ENCODE data around the gene SPATA32.

The SPATA32 gene

GRCh38 chr17:45244725-45245656 lies 16.9 kb downstream of the SPATA32 start:
- FAIRE-seq: no peak

- no peak for FAIRE-seq
Observed at GRCh38 chr17:45243750-45244149, 18.1 kb downstream of the SPATA32 start.

DNA sequence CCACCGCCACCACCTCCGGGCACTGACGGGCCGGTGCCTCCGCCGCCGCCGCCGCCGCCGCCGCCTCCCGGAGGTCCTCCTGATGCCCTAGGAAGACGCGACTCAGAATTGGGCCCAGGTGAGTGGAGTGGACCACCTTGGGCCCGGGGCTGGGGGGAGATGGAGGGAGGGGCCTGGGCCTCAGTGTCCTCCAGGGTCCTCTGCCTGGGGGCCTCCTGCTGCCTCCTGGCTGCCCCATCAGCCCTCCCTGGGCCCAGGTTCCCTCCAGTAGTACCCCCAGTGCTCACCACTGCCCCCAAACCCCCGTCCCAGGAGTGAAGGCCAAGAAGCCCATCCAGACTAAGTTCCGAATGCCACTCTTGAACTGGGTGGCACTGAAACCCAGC lies 19.9 kb downstream of the SPATA32 start:
- no peak for FAIRE-seq

GRCh38 chr17:45241328-45242028 lies 20.4 kb downstream of the SPATA32 start:
- FAIRE-seq: no peak

- FAIRE-seq: no peak
Observed at GRCh38 chr17:45240905-45241327, 21.0 kb downstream of the SPATA32 start.

GRCh38 chr17:45238155-45238774 lies 23.6 kb downstream of the SPATA32 start:
- FAIRE-seq: no peak

DNA sequence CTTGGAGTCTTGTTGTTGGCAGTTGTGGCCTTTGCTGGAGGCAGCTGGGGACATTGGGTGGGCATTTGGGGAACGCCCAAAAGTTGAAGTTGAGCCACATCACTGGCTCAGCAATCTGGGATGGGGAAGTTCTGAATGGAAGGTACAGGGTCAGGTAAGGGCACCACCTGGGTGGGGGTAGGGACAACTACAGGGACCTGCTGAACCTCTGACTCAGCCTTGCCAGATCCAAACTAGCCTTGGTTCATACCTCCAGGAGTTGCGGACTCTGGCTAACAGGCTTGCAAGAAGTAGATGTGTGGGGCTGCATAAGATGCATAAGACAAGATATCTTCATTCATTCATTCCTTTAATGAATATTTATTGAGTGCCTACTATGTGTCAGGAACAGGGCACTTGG lies 24.2 kb downstream of the SPATA32 start:
- FAIRE-seq: no peak

GRCh38 chr17:45236282-45236606 lies 25.6 kb downstream of the SPATA32 start:
- no peak for FAIRE-seq

DNA sequence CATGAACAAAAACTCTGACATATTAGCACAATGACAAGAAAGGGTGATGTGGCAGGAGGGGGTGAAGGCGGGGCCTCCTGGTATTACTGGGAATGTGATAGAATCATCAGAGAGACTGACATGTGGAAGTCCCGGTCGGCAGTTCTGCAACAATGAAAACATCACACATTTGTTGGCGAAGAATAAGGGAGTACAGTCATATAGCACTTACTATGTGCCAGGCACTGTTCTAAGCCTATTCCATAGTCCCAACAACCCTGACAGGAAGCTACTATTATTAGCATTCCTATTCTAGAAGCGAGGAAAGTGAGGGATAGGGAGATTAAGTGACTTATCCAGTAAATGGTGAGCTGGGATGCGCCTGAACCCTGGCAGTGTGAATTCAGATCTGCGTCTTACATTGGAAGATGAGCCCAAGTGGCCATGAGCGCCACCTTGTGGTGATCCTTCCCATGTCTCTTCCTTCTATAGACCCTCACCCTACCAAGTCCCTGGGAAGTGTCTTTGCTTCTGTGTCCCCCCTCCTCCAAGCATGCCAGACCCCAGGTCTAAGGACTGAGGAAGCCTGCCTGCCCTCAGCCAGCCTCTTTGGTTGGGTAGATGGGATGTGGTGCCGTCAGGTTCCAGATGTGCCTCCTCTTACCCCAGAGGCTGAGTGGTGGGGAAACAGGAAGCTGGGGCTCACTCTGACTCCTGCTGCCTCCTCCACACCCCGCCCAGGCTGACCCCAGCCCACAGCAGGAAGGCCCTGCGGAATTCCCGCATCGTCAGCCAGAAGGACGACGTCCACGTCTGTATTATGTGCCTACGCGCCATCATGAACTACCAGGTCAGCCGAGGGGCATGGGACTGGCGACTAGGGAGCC lies 26.2 kb downstream of the SPATA32 start:
- FAIRE-seq: no peak

DNA sequence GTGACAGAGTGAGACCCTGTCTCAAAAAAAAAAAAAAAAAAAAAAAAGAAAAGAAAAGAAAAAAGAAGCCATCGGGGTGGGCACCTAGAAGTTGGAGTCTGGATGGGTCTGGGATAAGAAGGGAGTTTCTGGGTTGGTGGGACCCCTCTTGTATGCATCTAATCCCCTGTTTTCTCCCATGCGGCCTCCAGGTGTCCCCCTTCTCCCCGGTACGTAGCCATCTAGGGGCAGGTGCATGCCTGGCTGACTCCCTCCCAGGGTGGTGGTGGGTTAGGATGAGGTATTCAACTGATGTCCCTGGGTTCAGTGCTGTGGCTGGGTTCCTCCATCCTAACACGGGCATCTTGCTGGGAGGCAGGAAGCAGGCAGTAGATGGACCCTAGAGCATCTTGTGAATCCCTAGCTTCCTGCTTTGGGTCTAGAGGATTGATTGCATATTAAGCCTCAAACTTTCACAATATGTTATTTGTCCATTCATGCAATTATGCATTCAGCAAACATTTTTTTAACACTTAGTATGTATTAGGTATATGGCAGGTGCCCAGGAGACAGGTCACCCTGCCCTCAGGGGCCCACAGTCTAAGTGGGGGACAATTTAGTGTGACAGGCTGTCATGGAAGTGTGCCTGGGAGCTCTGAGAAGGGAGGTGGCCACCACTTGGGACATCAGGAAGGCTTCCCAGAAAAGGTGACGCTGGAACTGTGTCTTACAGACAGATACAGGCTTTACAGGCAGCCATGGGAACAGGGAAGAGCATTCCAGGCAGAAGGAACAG lies 27.1 kb downstream of the SPATA32 start:
- no peak for FAIRE-seq

GRCh38 chr17:45233423-45233924 lies 28.4 kb downstream of the SPATA32 start:
- no peak for FAIRE-seq

DNA sequence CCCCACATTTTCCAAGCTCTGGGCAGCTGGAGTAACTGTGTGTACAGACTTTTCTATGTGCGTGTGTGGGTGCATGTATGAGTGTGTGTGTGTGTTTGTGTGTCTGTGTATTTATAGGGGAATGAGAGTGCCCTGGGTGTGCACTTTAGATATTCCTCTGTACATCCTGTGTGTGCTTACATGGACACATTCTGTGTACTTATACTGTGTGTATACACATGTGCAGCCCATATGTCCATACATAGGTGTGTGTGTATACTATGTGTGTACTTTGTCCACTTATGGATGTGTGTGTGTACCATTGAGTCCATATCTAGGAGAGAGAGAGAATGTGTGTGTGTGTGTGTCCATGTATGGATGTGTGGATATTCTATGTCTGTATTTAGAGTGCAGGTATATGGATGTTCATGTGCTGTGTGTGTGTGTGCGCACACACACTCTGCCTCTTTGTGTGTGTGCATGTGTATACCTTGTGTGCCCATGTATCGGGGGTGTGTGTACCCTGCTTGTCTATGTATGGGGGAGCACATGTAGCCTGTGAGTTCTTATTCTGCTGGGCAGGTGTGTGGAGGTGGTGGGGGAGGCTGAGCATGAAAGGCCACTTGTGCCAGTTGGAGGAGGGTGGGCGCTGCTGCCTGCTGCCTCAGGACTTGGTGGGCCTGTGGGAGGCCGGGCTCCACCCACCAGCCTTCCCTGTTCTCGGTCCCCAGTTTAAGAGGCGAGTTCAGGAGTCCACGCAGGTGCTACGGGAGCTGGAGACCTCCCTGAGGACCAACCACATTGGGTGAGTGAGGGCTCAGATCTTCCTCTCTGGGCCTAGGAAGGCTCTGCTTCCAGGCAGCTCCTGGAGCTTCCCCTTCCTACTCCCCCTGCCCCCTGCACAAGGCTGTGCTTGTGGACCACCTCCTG lies 29.1 kb downstream of the SPATA32 start:
- no peak for FAIRE-seq

DNA sequence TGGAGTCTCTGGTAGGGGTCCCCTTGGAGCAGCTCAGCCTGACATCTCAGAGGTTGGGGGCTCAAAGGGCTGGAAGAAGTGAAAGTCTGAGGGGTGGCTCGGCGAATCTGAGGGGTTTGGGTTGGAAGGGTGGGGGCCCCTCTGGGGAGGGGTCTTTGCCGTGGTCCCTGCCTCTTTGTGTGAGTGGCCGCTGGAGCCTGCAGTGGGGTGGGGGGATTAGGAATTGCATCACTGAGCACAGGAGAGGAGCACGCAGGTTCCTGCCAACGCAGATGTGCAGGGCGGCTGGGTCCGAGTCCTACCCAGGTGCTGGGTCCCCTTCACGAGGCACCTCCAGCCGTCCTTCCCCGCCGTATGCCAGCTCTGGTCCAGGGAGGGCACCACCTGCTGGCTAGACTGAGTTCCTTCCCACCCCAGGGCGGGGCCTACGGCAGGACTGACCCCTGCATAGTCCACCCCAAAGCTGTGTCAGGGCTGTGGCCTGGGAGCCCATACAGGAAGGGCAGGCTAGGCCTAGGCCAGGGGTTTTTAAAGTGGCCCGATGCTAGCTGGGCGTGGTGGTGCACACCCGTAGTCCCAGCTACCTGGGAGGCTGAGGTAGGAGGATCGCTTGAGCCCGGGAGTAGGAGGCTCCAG lies 30.3 kb downstream of the SPATA32 start:
- FAIRE-seq: no peak

DNA sequence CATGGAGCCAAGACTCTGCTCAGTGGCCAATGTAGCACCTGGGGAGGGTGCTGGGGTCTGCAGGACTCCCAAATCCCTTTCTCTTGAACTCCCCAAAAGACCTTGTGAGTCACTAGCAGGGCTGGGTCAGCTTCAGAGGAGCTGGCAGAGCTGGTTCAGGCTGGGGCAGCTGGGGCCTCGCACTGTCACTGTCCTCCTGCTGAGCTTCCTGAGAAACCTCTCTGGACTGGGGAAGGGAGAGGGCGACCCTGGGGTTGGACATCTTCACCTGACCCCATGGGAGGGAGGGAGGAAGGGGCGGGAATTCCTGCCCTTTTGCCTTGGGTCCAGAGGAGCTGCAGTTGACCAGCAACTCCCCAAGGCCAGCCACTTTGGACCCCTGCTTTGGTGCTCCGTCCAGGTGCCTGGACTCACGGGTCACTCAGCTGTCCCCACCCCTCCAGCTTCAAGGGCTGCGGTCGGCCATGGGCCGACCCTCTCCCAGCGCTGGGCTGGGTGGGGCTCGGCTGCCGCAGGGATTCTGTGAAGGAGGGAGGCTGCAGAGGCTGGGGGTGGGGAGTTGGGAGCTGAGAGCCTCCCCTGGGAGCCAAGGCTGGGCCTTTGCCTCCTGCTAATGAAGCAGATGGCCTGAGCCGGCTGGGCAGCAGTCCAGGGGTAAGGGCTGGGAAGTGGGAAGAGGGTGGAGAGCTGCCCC lies 31.0 kb downstream of the SPATA32 start:
- FAIRE-seq: no peak

GRCh38 chr17:45230410-45230786 lies 31.5 kb downstream of the SPATA32 start:
- FAIRE-seq: no peak

GRCh38 chr17:45229681-45230409 lies 32.0 kb downstream of the SPATA32 start:
- no peak for FAIRE-seq

GRCh38 chr17:45228763-45229539 lies 32.9 kb downstream of the SPATA32 start:
- no peak for FAIRE-seq

Data from A204.1 (cell line).